GM23338 (cell line): ENCODE results near the gene SLC27A4. TPM values are rescaled to one million over a fixed set of nuclear protein-coding genes. Genes with fewer than 3 reads are reported as not detected.

Experiments used
- ATAC-seq: fragments of 200-7000 bp; cut with Tn5 transposase; 3 replicates; pipeline ENCODE4 v1.9.1; 2020
- DNase-seq: peaks from one replicate; pipeline ENCODE4 v3.0.0-alpha.2; 2015; ENCODE audit warnings: low spot score
- H2AFZ ChIP-seq: fragments of 200-600 bp; sonication (generic); 2 replicates; pipeline ENCODE4 v1.8.0; 2016; ENCODE audit warnings: antibody characterized with exemption, mild to moderate bottlenecking, moderate library complexity
- H3F3A ChIP-seq: fragments of 200-600 bp; sonication (generic); replicated peaks from 2 replicates; pipeline ENCODE4 v1.8.0; 2017; ENCODE audit warnings: antibody characterized with exemption, mixed run types, low read depth
- H3K27ac ChIP-seq: fragments of 200-600 bp; sonication (generic); 2 replicates; pipeline ENCODE4 v1.6.1; 2016; ENCODE audit warnings: low read depth
- H3K27me3 ChIP-seq: fragments of 200-600 bp; sonication (generic); 2 replicates; pipeline ENCODE4 v1.8.0; 2016; ENCODE audit warnings: mild to moderate bottlenecking, mixed run types, moderate library complexity; ENCODE audit not compliant: insufficient read depth
- H3K36me3 ChIP-seq: fragments of 200-600 bp; sonication (generic); 2 replicates; pipeline ENCODE4 v1.8.0; 2016; ENCODE audit warnings: mild to moderate bottlenecking; ENCODE audit not compliant: insufficient read depth
- H3K4me1 ChIP-seq: fragments of 200-600 bp; sonication (generic); 2 replicates; pipeline ENCODE4 v1.8.0; 2016; ENCODE audit warnings: mild to moderate bottlenecking, moderate library complexity; ENCODE audit not compliant: insufficient read depth
- H3K4me2 ChIP-seq: fragments of 200-600 bp; sonication (generic); 2 replicates; pipeline ENCODE4 v1.7.1; 2017; ENCODE audit warnings: mixed run types
- H3K4me3 ChIP-seq: fragments of 200-600 bp; sonication (generic); 2 replicates; pipeline ENCODE4 v1.6.1; 2016; ENCODE audit warnings: mixed run types
- H3K79me2 ChIP-seq: fragments of 200-600 bp; sonication (generic); replicated peaks from 2 replicates; pipeline ENCODE4 v1.8.0; 2017; ENCODE audit warnings: mild to moderate bottlenecking; ENCODE audit not compliant: insufficient read depth
- H3K9me2 ChIP-seq: fragments of 200-600 bp; sonication (generic); 2 replicates; pipeline ENCODE4 v1.8.0; 2017; ENCODE audit not compliant: insufficient read depth
- H4K20me1 ChIP-seq: fragments of 200-600 bp; sonication (generic); replicated peaks from 2 replicates; pipeline ENCODE4 v1.8.0; 2017; ENCODE audit warnings: mild to moderate bottlenecking; ENCODE audit not compliant: insufficient read depth
- H3K27ac Mint-ChIP-seq: 2 replicates; pipeline ENCODE4 v1.8.0; 2020; ENCODE audit warnings: inconsistent platforms, mild to moderate bottlenecking, moderate library complexity, mixed read lengths
- H3K27me3 Mint-ChIP-seq: 3 replicates; pipeline ENCODE4 v1.8.0; 2022; ENCODE audit warnings: low read depth, mild to moderate bottlenecking, moderate library complexity, mixed read lengths, inconsistent platforms; ENCODE audit not compliant: insufficient read depth, poor library complexity
- H3K36me3 Mint-ChIP-seq: 3 replicates; pipeline ENCODE4 v1.8.0; 2021; ENCODE audit warnings: low read depth, mild to moderate bottlenecking, inconsistent platforms, moderate library complexity, mixed read lengths
- H3K4me1 Mint-ChIP-seq: 3 replicates; pipeline ENCODE4 v1.8.0; 2020; ENCODE audit warnings: mild to moderate bottlenecking, inconsistent platforms, mixed read lengths
- H3K4me3 Mint-ChIP-seq: 3 replicates; pipeline ENCODE4 v1.8.0; 2021; ENCODE audit warnings: moderate library complexity, mild to moderate bottlenecking, inconsistent platforms, mixed read lengths
- H3K9me3 Mint-ChIP-seq: 3 replicates; pipeline ENCODE4 v1.8.0; 2020; ENCODE audit warnings: moderate library complexity, mild to moderate bottlenecking, inconsistent platforms, mixed read lengths
- CREB1 ChIP-seq: fragments of 250-450 bp; sonication (Bioruptor Pico); IDR thresholded peaks from 2 replicates; pipeline ENCODE4 v1.5.0; 2020; ENCODE audit warnings: low read depth, mild to moderate bottlenecking, moderate library complexity
- CTCF ChIP-seq, 2 experiments: fragments of 200-600 bp in 1 of 2; sonication (generic) in 1 of 2; conservative IDR thresholded peaks; 2 replicates each; pipeline versions ENCODE4 v1.5.1 to v1.6.1; 2016 to 2017; ENCODE audit warnings: antibody characterized with exemption in 2 of 2, low read depth in 2 of 2, mild to moderate bottlenecking in 2 of 2, moderate library complexity in 1 of 2
- ETS1 ChIP-seq: IDR thresholded peaks from 2 replicates; pipeline ENCODE4 v1.6.1; 2016; ENCODE audit warnings: antibody characterized with exemption
- EZH2 ChIP-seq: fragments of 200-600 bp; sonication (generic); IDR thresholded peaks from one replicate; pipeline ENCODE4 v1.8.0; 2017; ENCODE audit warnings: antibody characterized with exemption, mild to moderate bottlenecking, low read depth; ENCODE audit not compliant: unreplicated experiment
- EZH2phosphoT487 ChIP-seq: fragments of 200-600 bp; sonication (generic); IDR thresholded peaks from one replicate; pipeline ENCODE4 v1.8.1; 2018; ENCODE audit warnings: antibody characterized with exemption; ENCODE audit not compliant: unreplicated experiment
- JUNB ChIP-seq: IDR thresholded peaks from one replicate; pipeline ENCODE4 v1.6.1; 2016; ENCODE audit warnings: antibody characterized with exemption; ENCODE audit not compliant: unreplicated experiment
- NANOG ChIP-seq: IDR thresholded peaks from 2 replicates; pipeline ENCODE4 v1.6.1; 2016; ENCODE audit warnings: antibody characterized with exemption, borderline replicate concordance
- POLR2AphosphoS5 ChIP-seq: IDR thresholded peaks from 2 replicates; pipeline ENCODE4 v1.6.1; 2016; ENCODE audit warnings: antibody characterized with exemption, low read depth
- REST ChIP-seq: IDR thresholded peaks from one replicate; pipeline ENCODE4 v1.6.1; 2018; ENCODE audit warnings: antibody characterized with exemption; ENCODE audit not compliant: unreplicated experiment
- STAT1 ChIP-seq: IDR thresholded peaks from one replicate; pipeline ENCODE4 v1.6.1; 2016; ENCODE audit warnings: antibody characterized with exemption; ENCODE audit not compliant: unreplicated experiment
- ZNF114 ChIP-seq: fragments of 250-450 bp; sonication (Bioruptor Pico); IDR thresholded peaks from 2 replicates; pipeline ENCODE4 v1.5.0; 2020; ENCODE audit warnings: mild to moderate bottlenecking, moderate library complexity
- ZNF331 ChIP-seq: fragments of 250-450 bp; sonication (Bioruptor Pico); IDR thresholded peaks from 2 replicates; pipeline ENCODE4 v1.5.0; 2020; ENCODE audit warnings: low read depth, mild to moderate bottlenecking, moderate library complexity
- polyA plus RNA-seq: library from polyadenylated mRNA; unstranded; fragments of >200 nt; fragmentation: Nextera tagmentation; extraction: Ambion mirVana; gene quantifications from 2 replicates; pipeline ENCODE4 v1.2.1, GENCODE V29; 2016
- total RNA-seq: library from RNA; depleted of rRNA; stranded (reverse); fragments of >200 nt; shearing (Covaris generic); gene quantifications from 2 replicates; pipeline ENCODE4 v1.2.3, GENCODE V29; 2014
- TF ChIP-seq, protein P1 (sequence below): fragments of 250-450 bp; sonication (Bioruptor Pico); IDR thresholded peaks from 2 replicates; pipeline ENCODE4 v1.5.0; 2020; ENCODE audit warnings: mild to moderate bottlenecking, moderate library complexity

Gene SLC27A4
- total and polyA plus RNA-seq, 2 experiments from 2014 or later = 7.9 to 25.3 TPM

DNA sequence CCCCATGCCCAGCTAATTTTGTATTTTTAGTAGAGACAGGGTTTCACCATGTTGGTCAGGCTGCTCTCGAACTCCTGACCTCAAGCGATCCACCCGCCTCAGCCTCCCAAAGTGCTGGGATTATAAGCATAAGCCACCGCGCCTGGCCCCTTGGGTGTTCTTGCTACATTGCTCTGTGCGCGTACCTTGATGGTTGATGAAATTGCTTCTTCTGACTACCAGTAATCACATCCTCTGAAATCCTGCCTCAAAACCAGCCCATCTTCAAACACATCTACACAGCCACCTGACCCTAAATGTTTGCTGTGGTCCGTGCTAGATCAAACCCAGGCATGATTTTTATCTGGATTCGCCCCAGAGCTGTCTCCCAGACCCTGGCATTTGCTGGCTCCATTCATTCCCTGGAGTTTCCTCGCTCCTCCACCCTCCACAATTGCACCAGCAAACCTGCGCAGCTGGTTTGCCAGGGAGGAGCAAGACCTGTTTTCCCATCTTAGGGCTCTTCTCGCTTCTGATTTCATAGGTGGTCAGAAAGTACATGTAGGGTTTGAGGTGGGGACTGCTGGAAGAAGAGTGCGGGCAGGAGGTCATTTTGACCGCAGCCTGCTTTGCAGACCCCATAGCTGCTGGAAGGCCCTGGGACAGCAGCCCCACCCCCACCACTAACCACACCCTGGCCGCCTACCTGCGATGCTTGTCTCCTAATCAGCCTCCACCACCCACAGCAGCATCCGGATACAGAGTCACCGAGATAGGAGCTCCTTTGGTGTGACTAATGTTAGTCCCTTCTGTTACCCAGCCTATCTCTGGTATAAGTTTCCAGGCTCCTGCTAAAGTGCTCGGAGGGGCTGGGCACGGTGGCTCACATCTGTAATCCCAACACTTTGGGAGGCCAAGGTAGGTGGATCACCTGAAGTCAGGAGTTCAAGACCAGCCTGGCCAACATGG is 41.5 kb upstream of the SLC27A4 start:
- H3K4me3 ChIP-seq = no peak overlapping the region
- no peaks in the 10 kb centered on the region; the same call in 1 of the 2 replicates for H3K4me1 ChIP-seq
- no peak overlapping the region for H2AFZ ChIP-seq
- H3K36me3 ChIP-seq = no peaks in the 10 kb centered on the region
- no peak overlapping the region for H3K4me3 Mint-ChIP-seq
- no peak overlapping the region for H3K27ac Mint-ChIP-seq
- H3F3A ChIP-seq = 0 out of 2 replicates have a peak, but pooled peaks cover 2% of the 10 kb centered on the region
- no peak overlapping the region for H3K4me2 ChIP-seq
- no peaks in the 10 kb centered on the region for H3K27me3 ChIP-seq
- no peaks in the 10 kb centered on the region for H3K9me2 ChIP-seq
- H3K4me1 Mint-ChIP-seq = peaks cover 3% of the 10 kb centered on the region; the same call in 2 of the 3 replicates
- no peaks in the 10 kb centered on the region for H4K20me1 ChIP-seq
- H3K79me2 ChIP-seq = no peaks in the 10 kb centered on the region
- no peaks in the 10 kb centered on the region for H3K36me3 Mint-ChIP-seq
- TF ChIP-seq EZH2 (no peak), STAT1 (no peak), ZNF331 (no peak), POLR2AphosphoS5 (no peak), CTCF (conservative IDR thresholded peaks at IDR 0.05; ENCODE audit: low read depth in 2 of 2) (no peak), ZNF114 (CRISPR knock-in tag) (no peak), ETS1 (no peak), CREB1 (CRISPR knock-in tag) (no peak), NANOG (no peak), EZH2phosphoT487 (no peak), REST (no peak), JUNB (no peak)
- TF ChIP-seq, protein P1, sequence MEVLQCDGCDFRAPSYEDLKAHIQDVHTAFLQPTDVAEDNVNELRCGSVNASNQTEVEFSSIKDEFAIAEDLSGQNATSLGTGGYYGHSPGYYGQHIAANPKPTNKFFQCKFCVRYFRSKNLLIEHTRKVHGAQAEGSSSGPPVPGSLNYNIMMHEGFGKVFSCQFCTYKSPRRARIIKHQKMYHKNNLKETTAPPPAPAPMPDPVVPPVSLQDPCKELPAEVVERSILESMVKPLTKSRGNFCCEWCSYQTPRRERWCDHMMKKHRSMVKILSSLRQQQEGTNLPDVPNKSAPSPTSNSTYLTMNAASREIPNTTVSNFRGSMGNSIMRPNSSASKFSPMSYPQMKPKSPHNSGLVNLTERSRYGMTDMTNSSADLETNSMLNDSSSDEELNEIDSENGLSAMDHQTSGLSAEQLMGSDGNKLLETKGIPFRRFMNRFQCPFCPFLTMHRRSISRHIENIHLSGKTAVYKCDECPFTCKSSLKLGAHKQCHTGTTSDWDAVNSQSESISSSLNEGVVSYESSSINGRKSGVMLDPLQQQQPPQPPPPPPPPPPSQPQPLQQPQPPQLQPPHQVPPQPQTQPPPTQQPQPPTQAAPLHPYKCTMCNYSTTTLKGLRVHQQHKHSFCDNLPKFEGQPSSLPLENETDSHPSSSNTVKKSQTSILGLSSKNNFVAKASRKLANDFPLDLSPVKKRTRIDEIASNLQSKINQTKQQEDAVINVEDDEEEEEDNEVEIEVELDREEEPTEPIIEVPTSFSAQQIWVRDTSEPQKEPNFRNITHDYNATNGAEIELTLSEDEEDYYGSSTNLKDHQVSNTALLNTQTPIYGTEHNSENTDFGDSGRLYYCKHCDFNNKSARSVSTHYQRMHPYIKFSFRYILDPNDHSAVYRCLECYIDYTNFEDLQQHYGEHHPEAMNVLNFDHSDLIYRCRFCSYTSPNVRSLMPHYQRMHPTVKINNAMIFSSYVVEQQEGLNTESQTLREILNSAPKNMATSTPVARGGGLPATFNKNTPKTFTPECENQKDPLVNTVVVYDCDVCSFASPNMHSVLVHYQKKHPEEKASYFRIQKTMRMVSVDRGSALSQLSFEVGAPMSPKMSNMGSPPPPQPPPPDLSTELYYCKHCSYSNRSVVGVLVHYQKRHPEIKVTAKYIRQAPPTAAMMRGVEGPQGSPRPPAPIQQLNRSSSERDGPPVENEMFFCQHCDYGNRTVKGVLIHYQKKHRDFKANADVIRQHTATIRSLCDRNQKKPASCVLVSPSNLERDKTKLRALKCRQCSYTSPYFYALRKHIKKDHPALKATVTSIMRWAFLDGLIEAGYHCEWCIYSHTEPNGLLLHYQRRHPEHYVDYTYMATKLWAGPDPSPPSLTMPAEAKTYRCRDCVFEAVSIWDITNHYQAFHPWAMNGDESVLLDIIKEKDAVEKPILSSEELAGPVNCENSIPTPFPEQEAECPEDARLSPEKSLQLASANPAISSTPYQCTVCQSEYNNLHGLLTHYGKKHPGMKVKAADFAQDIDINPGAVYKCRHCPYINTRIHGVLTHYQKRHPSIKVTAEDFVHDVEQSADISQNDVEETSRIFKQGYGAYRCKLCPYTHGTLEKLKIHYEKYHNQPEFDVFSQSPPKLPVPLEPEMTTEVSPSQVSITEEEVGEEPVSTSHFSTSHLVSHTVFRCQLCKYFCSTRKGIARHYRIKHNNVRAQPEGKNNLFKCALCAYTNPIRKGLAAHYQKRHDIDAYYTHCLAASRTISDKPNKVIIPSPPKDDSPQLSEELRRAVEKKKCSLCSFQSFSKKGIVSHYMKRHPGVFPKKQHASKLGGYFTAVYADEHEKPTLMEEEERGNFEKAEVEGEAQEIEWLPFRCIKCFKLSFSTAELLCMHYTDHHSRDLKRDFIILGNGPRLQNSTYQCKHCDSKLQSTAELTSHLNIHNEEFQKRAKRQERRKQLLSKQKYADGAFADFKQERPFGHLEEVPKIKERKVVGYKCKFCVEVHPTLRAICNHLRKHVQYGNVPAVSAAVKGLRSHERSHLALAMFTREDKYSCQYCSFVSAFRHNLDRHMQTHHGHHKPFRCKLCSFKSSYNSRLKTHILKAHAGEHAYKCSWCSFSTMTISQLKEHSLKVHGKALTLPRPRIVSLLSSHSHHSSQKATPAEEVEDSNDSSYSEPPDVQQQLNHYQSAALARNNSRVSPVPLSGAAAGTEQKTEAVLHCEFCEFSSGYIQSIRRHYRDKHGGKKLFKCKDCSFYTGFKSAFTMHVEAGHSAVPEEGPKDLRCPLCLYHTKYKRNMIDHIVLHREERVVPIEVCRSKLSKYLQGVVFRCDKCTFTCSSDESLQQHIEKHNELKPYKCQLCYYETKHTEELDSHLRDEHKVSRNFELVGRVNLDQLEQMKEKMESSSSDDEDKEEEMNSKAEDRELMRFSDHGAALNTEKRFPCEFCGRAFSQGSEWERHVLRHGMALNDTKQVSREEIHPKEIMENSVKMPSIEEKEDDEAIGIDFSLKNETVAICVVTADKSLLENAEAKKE (CRISPR knock-in tag) = no peak
- H3K27ac ChIP-seq = no peak overlapping the region
- no peaks in the 10 kb centered on the region for H3K9me3 Mint-ChIP-seq
- no peak for DNase-seq
- no peak for ATAC-seq
- peaks cover 11% of the 10 kb centered on the region for H3K27me3 Mint-ChIP-seq
